IPS-18a (cell line): Measurements from ENCODE around the gene MEGF6.

Source experiments
- H3K27ac ChIP-seq: one replicate; pipeline ENCODE4 v1.5.1; 2013; ENCODE audit warnings: low read length
- H3K27me3 ChIP-seq: one replicate; pipeline ENCODE4 v1.6.1; 2013; ENCODE audit warnings: mild to moderate bottlenecking, low read length; ENCODE audit not compliant: control insufficient read depth, insufficient read depth
- H3K36me3 ChIP-seq: one replicate; pipeline ENCODE4 v1.6.1; 2013; ENCODE audit warnings: low read depth, low read length; ENCODE audit not compliant: control insufficient read depth
- H3K4me1 ChIP-seq: one replicate; pipeline ENCODE4 v1.6.1; 2013; ENCODE audit warnings: low read depth, low read length; ENCODE audit not compliant: control insufficient read depth
- H3K4me3 ChIP-seq: one replicate; pipeline ENCODE4 v1.5.1; 2013; ENCODE audit warnings: low read length
- H3K9ac ChIP-seq: one replicate; pipeline ENCODE4 v1.6.1; 2013; ENCODE audit warnings: mild to moderate bottlenecking, low read length, moderate library complexity
- H3K9me3 ChIP-seq: one replicate; pipeline ENCODE4 v1.6.1; 2013; ENCODE audit warnings: low read depth, low read length; ENCODE audit not compliant: control insufficient read depth

The MEGF6 gene, protein sequence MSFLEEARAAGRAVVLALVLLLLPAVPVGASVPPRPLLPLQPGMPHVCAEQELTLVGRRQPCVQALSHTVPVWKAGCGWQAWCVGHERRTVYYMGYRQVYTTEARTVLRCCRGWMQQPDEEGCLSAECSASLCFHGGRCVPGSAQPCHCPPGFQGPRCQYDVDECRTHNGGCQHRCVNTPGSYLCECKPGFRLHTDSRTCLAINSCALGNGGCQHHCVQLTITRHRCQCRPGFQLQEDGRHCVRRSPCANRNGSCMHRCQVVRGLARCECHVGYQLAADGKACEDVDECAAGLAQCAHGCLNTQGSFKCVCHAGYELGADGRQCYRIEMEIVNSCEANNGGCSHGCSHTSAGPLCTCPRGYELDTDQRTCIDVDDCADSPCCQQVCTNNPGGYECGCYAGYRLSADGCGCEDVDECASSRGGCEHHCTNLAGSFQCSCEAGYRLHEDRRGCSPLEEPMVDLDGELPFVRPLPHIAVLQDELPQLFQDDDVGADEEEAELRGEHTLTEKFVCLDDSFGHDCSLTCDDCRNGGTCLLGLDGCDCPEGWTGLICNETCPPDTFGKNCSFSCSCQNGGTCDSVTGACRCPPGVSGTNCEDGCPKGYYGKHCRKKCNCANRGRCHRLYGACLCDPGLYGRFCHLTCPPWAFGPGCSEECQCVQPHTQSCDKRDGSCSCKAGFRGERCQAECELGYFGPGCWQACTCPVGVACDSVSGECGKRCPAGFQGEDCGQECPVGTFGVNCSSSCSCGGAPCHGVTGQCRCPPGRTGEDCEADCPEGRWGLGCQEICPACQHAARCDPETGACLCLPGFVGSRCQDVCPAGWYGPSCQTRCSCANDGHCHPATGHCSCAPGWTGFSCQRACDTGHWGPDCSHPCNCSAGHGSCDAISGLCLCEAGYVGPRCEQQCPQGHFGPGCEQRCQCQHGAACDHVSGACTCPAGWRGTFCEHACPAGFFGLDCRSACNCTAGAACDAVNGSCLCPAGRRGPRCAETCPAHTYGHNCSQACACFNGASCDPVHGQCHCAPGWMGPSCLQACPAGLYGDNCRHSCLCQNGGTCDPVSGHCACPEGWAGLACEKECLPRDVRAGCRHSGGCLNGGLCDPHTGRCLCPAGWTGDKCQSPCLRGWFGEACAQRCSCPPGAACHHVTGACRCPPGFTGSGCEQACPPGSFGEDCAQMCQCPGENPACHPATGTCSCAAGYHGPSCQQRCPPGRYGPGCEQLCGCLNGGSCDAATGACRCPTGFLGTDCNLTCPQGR (N-terminal part only)

DNA sequence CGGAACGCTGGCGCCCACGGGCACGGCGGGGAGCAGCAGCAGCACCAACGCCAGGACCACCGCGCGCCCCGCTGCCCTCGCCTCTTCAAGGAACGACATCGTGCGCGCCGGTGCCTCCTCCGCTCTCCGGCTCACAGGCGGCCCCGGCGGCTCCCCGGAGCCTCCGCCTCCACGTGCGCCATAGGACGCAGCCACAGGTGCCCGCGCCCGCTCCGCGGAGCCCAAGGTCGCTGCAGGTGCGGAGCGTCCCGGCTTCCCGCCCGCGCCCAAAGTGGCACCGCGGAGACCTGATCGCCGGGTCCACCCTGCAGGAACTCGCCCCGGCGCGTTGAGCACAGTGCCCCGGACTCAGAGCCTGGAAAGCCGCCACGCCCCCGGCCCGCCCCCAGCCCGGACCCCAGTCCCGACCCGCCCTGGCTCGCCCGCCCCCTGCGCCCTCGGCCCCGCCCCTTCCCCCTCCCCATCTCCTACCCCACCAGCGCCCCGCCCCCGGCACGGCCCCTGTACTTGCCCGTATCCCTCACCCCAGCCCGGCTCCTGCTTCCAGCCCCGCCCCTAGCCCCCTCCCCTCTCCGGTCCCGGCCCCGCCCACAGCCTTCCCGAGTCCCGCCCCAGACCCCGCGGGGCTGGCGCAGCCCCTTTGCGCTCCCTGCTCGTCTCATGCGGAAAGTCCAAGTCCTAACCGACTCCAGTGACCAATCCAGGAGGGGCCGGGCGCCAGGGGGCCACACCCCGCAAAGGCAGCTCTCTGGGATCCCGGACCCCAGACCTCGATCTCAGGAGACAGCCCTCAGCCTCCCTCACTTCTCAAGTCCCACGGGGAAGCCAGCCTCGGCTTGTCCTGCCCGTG, at the start of gene MEGF6:
MEGF6 (minus strand) TSS at position 339 of the 850 bp plus-strand sequence; CDS start at position 99, 240 bp downstream.
- no peak within 1 kb of the TSS for H3K27ac ChIP-seq
- peaks cover 17% of the 10 kb centered on the region for H3K4me1 ChIP-seq
- peak within 1 kb of the TSS; percentile 62 for H3K4me3 ChIP-seq
- no peaks in the 10 kb centered on the region for H3K9me3 ChIP-seq
- no peaks in the 10 kb centered on the region for H3K36me3 ChIP-seq
- peaks cover 25% of the 10 kb centered on the region for H3K27me3 ChIP-seq
- peak within 1 kb of the TSS; percentile 63 for H3K9ac ChIP-seq

DNA sequence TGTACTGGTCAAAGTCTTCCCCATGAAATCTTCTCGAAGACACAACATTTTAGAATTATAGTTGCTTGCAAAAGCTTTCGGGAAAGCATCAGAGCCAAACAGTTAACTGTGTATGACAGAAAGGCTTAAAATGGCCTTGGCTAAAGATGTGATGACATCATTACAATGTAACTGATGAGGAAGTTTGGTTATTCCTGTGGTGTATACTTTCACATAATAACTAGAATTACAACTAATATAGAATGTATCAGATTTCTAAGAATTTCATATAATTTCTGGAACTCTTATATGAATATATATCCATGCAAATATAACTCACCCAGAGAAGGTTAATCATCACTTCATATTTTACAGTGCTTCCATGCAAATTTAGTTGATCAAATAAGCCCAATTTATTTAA, 49.4 kb upstream of the MEGF6 start:
- no peaks in the 10 kb centered on the region for H3K9me3 ChIP-seq
- no peaks in the 10 kb centered on the region for H3K4me1 ChIP-seq
- H3K27ac ChIP-seq, result no peak overlapping the region
- H3K27me3 ChIP-seq, result peaks cover 50% of the 10 kb centered on the region
- no peak overlapping the region for H3K9ac ChIP-seq
- H3K36me3 ChIP-seq, result no peaks in the 10 kb centered on the region
- H3K4me3 ChIP-seq, result no peak overlapping the region

DNA sequence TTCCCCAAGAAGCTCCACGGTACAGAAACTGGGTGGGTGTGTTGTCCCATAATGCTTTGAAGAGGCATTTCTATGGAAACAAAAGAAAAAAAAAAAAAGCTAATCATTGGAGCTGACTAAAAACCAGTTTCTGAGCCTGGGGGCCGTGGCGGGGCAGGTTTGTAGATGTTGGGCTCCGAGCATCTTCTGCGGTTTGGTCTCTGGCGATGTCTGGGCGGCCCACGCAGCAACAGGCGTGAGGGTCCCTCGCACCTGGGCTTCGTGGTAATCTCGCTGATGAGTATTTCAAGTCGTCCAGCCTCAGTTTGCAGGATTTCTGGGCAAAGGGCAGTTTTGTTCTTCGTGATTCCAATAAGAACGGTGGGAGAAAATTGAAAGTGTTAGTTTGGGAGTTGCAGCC, 47.8 kb upstream of the MEGF6 start:
- no peak overlapping the region for H3K9ac ChIP-seq
- peaks cover 66% of the 10 kb centered on the region for H3K27me3 ChIP-seq
- no peak overlapping the region for H3K27ac ChIP-seq
- H3K4me3 ChIP-seq, result no peak overlapping the region
- no peaks in the 10 kb centered on the region for H3K36me3 ChIP-seq
- H3K4me1 ChIP-seq, result no peaks in the 10 kb centered on the region
- H3K9me3 ChIP-seq, result no peaks in the 10 kb centered on the region

DNA sequence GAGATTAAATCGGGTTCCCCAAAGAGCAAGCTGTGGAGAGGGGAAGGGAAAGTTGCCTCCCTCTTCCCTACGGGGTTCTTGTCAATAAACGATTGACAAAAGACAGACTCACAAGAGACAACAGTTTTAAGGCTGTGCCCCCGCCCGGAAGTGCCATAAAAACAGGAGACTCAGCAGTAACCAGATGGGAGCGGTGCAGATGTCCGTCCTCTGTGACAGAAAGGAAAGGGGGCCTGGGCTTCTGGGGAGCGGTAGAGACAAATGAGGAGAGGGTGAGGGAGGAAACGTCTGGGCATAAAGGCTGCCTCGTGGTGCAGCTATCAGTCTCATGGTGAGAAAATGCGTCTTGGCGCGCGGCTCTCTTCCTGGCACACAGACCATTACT, 46.9 kb upstream of the MEGF6 start:
- Histone ChIP-seq H3K27ac (no peak overlapping the region), H3K9ac (no peak overlapping the region), H3K27me3 (peaks cover 75% of the 10 kb centered on the region), H3K36me3 (no peaks in the 10 kb centered on the region), H3K4me3 (no peak overlapping the region), H3K4me1 (no peaks in the 10 kb centered on the region), H3K9me3 (no peaks in the 10 kb centered on the region)

DNA sequence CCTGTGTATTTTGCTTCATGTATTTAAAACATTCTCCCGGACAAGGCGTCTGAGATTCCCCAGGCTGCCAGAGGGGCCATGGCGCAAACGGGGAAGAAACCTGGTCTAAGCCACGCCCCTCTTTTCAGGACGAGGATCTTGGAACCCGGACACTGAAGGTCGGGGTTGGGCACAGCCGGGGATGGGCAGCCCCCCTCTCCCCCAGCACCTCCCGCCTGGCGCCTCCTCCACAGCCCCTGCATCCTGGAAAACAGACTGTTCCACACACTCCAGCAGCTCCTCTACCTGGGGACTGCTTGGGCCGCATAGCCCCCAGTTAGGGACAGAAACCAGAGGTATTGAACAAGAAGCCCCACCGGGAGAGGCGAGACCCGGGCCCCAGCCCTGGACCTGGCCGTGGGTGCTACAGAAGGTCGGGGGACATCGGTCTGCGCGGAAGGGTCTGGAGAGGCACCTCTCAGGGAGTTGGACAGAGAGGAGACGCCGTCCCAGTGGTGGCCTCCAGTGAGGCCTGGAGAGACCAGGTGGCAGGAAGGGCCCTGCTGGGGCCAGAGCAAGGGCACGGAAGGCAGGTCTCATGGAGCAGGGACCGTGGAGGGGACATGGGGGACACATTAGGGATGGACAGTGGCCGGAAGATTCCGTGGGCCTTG, 46.4 kb upstream of the MEGF6 start:
- no peaks in the 10 kb centered on the region for H3K36me3 ChIP-seq
- H3K4me1 ChIP-seq, result no peaks in the 10 kb centered on the region
- no peak overlapping the region for H3K4me3 ChIP-seq
- H3K9me3 ChIP-seq, result no peaks in the 10 kb centered on the region
- H3K9ac ChIP-seq, result no peak overlapping the region
- H3K27ac ChIP-seq, result no peak overlapping the region
- peaks cover 80% of the 10 kb centered on the region for H3K27me3 ChIP-seq

DNA sequence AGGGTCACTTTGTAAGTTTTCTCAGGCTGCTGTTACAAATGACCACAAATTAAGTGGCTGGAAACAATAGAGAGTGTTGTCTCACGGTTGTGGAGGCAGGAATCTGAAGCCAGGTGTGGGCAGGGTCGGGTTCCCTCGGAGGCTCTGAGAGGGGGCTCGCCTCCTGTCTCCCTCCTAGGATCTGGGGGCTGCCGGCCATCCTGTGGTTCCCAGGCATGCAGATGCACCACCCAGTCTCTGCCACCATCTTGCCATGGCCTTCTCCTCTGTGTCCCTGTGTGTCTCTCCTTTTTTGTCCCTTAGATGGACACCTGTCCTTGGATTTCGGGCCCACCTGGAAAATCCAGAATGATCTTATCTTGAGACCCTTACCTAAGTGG, 45.8 kb upstream of the MEGF6 start:
- Histone ChIP-seq H3K36me3 (no peaks in the 10 kb centered on the region), H3K27me3 (peaks cover 86% of the 10 kb centered on the region), H3K9ac (no peak overlapping the region), H3K4me3 (no peak overlapping the region), H3K27ac (no peak overlapping the region), H3K4me1 (no peaks in the 10 kb centered on the region), H3K9me3 (no peaks in the 10 kb centered on the region)

DNA sequence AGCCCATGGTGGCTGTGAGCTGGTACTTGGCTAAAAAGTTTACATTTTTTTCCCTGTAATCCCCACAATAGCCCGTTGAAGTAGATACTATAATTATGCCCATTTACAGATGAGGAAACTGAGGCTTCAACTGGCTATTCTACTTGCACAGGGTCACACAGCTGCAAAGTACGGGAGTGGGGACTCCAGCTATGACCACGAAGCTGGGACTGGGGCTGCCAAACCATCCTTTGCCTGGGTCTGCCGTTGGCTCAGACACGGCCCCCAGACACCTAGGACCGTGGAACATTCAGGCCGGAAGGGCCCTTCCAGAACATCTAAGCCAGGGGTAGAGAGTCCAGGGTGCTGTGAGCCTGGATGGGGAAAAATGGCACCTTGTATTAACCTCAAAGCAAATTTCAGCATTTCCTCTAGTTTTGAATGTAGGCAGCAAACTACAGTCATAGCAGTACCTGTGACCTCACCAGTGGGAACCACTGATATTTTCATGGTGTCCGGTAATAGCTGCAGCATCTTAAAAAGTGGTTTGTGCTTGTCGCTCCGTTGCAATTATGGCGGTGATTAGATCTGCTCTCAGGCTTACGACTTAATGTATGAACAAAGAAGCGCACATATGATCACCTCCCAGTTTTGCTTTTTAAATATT, 45.3 kb upstream of the MEGF6 start:
- H3K27me3 ChIP-seq, result peaks cover 92% of the 10 kb centered on the region

DNA sequence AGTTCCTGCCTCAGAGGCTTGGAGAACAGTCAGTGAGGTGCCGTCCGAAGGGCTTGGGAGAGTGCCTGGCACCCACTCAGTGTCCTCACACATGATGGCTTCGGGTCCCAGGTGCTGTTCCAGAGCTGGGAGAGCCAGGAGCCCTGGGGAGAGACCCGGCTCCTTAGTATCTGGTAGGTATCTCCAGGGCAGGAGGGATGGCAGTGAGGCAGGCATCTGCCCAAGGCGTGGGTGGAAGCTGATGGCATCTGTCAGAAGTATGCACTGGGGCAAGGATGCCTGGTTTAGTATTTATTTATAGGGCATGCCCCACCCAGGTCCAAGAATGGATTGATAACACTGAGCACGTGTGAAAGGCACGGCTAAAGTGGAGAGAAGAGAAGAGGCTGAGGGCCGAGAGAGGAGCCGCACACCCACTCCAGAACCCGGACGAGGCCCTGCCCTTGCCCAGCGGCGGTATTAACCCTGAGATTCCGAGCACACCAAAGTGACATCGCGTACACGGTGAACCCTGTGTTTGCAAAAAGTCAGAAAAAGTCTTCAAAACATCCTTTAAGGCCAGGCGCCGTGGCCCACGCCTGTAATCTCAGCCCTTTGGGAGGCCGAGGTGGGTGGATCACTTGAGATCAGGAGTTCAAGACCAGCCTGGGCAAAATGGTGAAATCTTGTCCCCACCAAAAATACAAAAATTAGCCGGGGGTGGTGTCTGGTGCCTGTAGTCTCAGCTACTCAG, 43.4 kb upstream of the MEGF6 start:
- Histone ChIP-seq H3K9ac (no peak overlapping the region), H3K27me3 (peaks cover 95% of the 10 kb centered on the region), H3K27ac (no peak overlapping the region), H3K9me3 (no peaks in the 10 kb centered on the region), H3K36me3 (no peaks in the 10 kb centered on the region), H3K4me1 (no peaks in the 10 kb centered on the region), H3K4me3 (no peak overlapping the region)

More for the DNA sequence above, 45.3 kb upstream of the MEGF6 start:
- Histone ChIP-seq H3K27ac (no peak overlapping the region), H3K4me3 (no peak overlapping the region), H3K9me3 (no peaks in the 10 kb centered on the region), H3K4me1 (no peaks in the 10 kb centered on the region), H3K9ac (no peak overlapping the region), H3K36me3 (no peaks in the 10 kb centered on the region)

DNA sequence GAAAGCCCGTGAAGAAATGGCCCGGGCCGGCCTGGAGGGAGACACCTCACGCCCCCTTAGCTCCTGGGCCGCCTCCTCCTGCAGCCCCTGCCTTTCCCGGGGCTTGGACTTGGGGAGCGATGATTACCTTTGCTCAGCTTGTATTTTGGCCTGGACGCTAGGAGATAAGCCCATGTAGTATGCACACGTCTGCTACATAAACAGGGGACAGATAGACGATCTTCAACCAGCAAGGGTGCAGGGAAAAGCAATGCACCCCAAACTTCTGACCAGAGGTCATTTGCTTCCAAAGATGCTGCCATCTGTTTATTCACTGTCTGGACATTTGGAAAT, 41.9 kb upstream of the MEGF6 start:
- no peak overlapping the region for H3K27ac ChIP-seq
- H3K27me3 ChIP-seq, result peaks cover 89% of the 10 kb centered on the region
- peaks cover 4% of the 10 kb centered on the region for H3K4me1 ChIP-seq
- H3K4me3 ChIP-seq, result peak overlapping the region; percentile 50
- no peaks in the 10 kb centered on the region for H3K36me3 ChIP-seq
- H3K9ac ChIP-seq, result no peak overlapping the region
- no peaks in the 10 kb centered on the region for H3K9me3 ChIP-seq
